Measurements from ENCODE around the gene TIMP1.

DNA sequence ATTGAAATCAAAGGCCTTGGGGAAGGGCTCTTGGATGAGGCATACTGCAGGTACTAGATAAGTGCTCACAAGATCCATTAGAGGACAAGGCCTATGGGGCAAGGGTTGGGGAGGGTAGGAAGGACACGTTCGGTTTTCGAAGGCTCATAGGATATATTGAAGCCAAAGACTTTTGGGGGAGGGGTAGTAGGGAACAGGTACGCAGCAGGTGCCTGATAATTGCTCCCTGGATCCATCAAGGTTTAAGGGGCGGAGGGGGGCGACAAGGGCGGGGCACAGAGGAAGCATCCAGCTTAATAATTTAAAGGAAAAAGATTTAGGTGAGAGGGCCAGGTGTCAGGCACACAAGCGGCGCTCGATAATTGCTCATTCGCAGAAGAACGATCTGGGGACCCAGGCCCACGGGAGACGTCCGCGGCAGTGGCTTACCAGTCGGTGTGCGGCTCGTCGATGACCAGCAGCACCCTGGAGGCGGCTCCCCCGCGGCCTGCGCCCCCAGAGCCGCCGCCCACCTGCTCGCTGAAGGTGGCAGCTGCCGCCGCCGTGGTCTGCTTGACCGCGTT lies 36.8 kb downstream of the TIMP1 start:
- no peak for TF ChIP-seq CTCF (IDR thresholded peaks at IDR 0.05)
- TF ChIP-seq POLR2A (IDR thresholded peaks at IDR 0.05), result no peak

All from testis (tissue), 2 donors.